ENCODE data around the gene PPP2R3C. TPM values are rescaled to one million over a fixed set of nuclear protein-coding genes. Genes with fewer than 3 reads are reported as not detected.

The PPP2R3C gene
- total and polyA plus RNA-seq, 2 of the 13 experiments (the other 11 are each of a cell fraction or from before 2014, with no cell fraction given), result 63.4 to 102 TPM

DNA sequence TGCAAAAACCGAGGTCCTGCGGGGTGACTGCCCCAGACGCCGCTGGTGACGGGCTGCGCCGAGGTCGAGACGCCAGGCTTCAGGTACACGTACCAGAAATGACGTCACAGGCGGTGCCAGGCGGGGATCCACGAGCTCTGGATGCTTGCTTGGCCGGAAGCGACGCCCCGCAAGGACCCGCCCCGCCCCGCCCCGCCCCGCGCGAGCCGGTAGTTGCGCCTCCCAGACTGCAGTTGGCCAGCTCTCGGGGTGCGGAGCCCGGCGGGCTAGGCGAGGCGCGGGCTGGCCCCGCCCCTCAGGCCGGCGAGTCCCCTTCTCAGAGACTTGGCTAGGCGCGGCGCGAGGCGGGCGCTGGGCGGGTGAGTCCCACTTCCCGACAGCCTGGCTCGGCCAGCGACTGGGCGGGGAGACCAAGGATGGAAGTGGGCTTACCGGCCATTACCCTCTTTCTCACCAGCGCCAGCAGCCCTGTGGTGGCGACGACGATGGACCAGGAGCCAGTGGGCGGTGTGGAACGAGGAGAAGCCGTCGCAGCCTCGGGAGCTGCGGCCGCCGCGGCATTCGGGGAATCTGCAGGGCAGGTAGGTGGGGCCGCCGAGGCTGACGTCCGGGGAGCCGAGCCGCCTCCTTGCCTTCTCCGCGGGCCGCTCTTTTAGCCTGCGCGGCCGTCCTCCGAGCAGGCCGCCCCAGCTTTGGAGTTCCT is 75.6 kb downstream of the PPP2R3C start, which contains the start of gene FAM177A1 (continued):
- TF ChIP-seq, protein P1, sequence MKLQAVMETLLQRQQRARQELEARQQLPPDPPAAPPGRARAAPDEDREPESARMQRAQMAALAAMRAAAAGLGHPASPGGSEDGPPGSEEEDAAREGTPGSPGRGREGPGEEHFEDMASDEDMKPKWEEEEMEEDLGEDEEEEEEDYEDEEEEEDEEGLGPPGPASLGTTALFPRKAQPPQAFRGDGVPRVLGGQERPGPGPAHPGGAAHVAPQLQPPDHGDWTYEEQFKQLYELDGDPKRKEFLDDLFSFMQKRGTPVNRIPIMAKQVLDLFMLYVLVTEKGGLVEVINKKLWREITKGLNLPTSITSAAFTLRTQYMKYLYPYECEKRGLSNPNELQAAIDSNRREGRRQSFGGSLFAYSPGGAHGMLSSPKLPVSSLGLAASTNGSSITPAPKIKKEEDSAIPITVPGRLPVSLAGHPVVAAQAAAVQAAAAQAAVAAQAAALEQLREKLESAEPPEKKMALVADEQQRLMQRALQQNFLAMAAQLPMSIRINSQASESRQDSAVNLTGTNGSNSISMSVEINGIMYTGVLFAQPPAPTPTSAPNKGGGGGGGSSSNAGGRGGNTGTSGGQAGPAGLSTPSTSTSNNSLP (IDR thresholded peaks at IDR 0.05; ENCODE audit: low read depth, low read length), result peak; percentile 10; the same call in 1 of the 2 replicates
- peak; percentile 85; the same call in 1 of the 2 replicates for TF ChIP-seq GATAD2A (CRISPR knock-in tag; IDR thresholded peaks at IDR 0.05)
- peak; percentile 56; the same call in 1 of the 2 replicates for TF ChIP-seq ZNF629 (CRISPR knock-in tag; conservative IDR thresholded peaks at IDR 0.05)
- TF ChIP-seq, protein P2, sequence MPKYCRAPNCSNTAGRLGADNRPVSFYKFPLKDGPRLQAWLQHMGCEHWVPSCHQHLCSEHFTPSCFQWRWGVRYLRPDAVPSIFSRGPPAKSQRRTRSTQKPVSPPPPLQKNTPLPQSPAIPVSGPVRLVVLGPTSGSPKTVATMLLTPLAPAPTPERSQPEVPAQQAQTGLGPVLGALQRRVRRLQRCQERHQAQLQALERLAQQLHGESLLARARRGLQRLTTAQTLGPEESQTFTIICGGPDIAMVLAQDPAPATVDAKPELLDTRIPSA (CRISPR knock-in tag; IDR thresholded peaks at IDR 0.05; ENCODE audit: borderline replicate concordance), result no peak
- TF ChIP-seq MAFK (conservative IDR thresholded peaks at IDR 0.05 in 1 of 2, IDR thresholded peaks at IDR 0.05 in 1 of 2; ENCODE audit: low read length in 2 of 2), result no peak
- TF ChIP-seq KLF6 (CRISPR knock-in tag; IDR thresholded peaks at IDR 0.05), result peak; percentile 99
- TF ChIP-seq, protein P3, sequence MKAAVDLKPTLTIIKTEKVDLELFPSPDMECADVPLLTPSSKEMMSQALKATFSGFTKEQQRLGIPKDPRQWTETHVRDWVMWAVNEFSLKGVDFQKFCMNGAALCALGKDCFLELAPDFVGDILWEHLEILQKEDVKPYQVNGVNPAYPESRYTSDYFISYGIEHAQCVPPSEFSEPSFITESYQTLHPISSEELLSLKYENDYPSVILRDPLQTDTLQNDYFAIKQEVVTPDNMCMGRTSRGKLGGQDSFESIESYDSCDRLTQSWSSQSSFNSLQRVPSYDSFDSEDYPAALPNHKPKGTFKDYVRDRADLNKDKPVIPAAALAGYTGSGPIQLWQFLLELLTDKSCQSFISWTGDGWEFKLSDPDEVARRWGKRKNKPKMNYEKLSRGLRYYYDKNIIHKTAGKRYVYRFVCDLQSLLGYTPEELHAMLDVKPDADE (CRISPR knock-in tag; IDR thresholded peaks at IDR 0.05), result peak; percentile 98
- TF ChIP-seq, protein P4, sequence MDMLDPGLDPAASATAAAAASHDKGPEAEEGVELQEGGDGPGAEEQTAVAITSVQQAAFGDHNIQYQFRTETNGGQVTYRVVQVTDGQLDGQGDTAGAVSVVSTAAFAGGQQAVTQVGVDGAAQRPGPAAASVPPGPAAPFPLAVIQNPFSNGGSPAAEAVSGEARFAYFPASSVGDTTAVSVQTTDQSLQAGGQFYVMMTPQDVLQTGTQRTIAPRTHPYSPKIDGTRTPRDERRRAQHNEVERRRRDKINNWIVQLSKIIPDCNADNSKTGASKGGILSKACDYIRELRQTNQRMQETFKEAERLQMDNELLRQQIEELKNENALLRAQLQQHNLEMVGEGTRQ (IDR thresholded peaks at IDR 0.05; ENCODE audit: low read depth, low read length), result no peak
- TF ChIP-seq, protein P4 (CRISPR knock-in tag; IDR thresholded peaks at IDR 0.05; ENCODE audit: borderline replicate concordance), result no peak; the same call in 1 of the 2 replicates
- TF ChIP-seq NBN (conservative IDR thresholded peaks at IDR 0.05), result no peak
- peak; percentile 91 for TF ChIP-seq SRSF1 (optimal IDR thresholded peaks at IDR 0.05; ENCODE audit: low read depth, low read length)
- peak; percentile 84 for TF ChIP-seq ARNTL (CRISPR knock-in tag; IDR thresholded peaks at IDR 0.05)
- peak; percentile 100 for TF ChIP-seq ZNF430 (CRISPR knock-in tag; IDR thresholded peaks at IDR 0.05)
- TF ChIP-seq TP53 (CRISPR knock-in tag; conservative IDR thresholded peaks at IDR 0.05), result peak; percentile 78
- TF ChIP-seq ZNF589 (CRISPR knock-in tag; conservative IDR thresholded peaks at IDR 0.05), result peak; percentile 94
- TF ChIP-seq, protein P5, sequence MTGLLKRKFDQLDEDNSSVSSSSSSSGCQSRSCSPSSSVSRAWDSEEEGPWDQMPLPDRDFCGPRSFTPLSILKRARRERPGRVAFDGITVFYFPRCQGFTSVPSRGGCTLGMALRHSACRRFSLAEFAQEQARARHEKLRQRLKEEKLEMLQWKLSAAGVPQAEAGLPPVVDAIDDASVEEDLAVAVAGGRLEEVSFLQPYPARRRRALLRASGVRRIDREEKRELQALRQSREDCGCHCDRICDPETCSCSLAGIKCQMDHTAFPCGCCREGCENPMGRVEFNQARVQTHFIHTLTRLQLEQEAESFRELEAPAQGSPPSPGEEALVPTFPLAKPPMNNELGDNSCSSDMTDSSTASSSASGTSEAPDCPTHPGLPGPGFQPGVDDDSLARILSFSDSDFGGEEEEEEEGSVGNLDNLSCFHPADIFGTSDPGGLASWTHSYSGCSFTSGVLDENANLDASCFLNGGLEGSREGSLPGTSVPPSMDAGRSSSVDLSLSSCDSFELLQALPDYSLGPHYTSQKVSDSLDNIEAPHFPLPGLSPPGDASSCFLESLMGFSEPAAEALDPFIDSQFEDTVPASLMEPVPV (CRISPR knock-in tag; IDR thresholded peaks at IDR 0.05), result peak; percentile 95
- TF ChIP-seq KDM3A (CRISPR knock-in tag; IDR thresholded peaks at IDR 0.05; ENCODE audit: low read depth), result peak; percentile 98
- no peak for TF ChIP-seq NFIC (IDR thresholded peaks at IDR 0.05; ENCODE audit: low read length)
- TF ChIP-seq, protein P6, sequence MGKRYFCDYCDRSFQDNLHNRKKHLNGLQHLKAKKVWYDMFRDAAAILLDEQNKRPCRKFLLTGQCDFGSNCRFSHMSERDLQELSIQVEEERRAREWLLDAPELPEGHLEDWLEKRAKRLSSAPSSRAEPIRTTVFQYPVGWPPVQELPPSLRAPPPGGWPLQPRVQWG (CRISPR knock-in tag; IDR thresholded peaks at IDR 0.05; ENCODE audit: borderline replicate concordance, low read depth), result no peak
- peak; percentile 96; the same call in 1 of the 2 replicates for TF ChIP-seq ZNF616 (CRISPR knock-in tag; IDR thresholded peaks at IDR 0.05; ENCODE audit: low read depth)
- TF ChIP-seq, protein P7, sequence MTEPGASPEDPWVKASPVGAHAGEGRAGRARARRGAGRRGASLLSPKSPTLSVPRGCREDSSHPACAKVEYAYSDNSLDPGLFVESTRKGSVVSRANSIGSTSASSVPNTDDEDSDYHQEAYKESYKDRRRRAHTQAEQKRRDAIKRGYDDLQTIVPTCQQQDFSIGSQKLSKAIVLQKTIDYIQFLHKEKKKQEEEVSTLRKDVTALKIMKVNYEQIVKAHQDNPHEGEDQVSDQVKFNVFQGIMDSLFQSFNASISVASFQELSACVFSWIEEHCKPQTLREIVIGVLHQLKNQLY (CRISPR knock-in tag; IDR thresholded peaks at IDR 0.05), result peak; percentile 73
